Hippocampal formation (tissue), 2 donors: ENCODE measurements around the gene ALOX12.
"Not testable (repeated sequence)": the region's sequence is repeated elsewhere in the genome, so short reads cannot be mapped to it uniquely, and the experiment has no call there.

Experiments used
- DNase-seq, 2 donors: peaks; one replicate each; lab custom pipeline; 2025; lab: John Stamatoyannopoulos, UW

ALOX12 gene

GRCh38 chr17:6995500-6996255 lies at the start of gene ALOX12:
TSS of gene ALOX12 (plus strand) at chr17:6996049. CDS start at chr17:6996118, 69 bp downstream.
- DNase-seq = no peak

DNA sequence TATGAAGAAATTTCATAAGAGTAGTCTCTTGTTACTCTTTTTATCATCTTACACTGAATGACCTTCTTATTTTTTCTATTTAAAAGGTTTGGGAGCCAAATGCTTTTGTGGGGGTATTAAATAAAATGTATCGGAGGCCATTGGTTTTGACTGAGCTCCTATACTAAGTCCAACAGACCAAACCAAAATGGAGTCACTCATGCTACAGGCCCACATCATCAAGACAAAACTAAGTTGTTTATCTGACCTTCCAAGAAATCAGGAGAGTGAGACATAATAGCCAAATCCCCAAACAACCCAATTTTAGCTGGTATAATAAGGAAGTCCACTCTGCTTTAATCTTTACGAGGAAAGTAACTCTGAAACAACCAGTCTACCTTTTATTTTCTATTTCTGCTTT lies 48.1 kb upstream of the ALOX12 start:
- DNase-seq = no peak

GRCh38 chr17:6948562-6948961 lies 47.3 kb upstream of the ALOX12 start:
- no peak for DNase-seq

- no peak for DNase-seq
Measured at GRCh38 chr17:6948976-6949375, 46.9 kb upstream of the ALOX12 start.

- not testable (repeated sequence) for DNase-seq
Measured at GRCh38 chr17:6950938-6951337, 44.9 kb upstream of the ALOX12 start.

- no peak for DNase-seq
Measured at GRCh38 chr17:6953689-6954088, 42.2 kb upstream of the ALOX12 start.

GRCh38 chr17:6959700-6960099 lies 36.1 kb upstream of the ALOX12 start:
- no peak for DNase-seq

DNA sequence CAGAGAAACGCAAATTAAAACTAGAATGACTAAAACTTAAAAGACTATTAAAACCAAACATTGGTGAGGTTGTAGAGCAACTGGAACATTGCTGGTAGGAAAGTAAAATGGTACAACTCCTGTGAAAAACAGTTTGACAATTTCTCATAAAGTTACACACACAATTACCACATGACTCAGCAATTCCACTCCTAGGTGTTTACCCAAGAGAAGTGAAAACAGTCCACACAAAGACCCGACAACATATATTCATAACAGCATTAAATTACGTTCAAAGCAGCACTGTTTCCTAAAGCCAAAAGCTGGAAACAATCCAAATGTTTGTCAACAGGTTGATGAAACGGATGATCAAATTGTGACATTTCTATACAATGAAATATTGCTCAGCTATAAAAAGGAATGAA lies 26.5 kb upstream of the ALOX12 start:
- DNase-seq = no peak

DNA sequence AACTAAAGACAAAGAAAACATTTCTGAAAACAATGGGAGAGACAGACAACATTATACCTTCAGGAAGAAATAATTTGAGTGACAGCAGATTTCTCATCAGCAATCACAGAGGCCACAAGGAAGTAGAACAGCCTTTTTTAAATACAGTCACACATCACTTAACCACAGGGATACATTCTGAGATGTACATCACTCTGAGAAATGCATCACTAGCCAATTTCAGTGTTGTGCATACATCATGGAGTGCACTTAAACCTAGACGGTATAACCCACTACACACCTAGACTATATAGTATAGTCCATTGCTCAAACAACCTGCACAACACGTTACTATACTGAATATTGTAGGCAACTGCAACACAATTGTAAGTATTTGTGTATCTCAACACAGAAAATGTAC lies 24.9 kb upstream of the ALOX12 start:
- no peak for DNase-seq

DNA sequence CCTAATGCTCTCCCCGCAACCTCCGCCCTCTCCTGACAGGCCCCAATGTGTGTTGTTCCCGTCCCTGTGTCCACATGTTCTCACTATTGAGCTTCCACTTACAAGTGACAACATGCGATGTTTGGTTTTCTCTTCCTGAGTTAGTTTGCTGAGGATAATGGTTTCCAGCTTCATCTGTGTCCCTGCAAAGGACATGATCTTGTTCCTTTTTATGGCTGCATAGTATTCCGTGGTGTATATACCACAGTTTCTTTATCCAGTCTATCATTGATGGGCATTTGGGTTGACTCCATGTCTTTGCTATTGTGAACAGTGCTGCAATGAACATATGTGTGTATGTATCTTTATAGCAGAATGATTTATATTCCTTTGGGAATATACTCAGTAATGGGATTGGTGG lies 16.4 kb upstream of the ALOX12 start:
- DNase-seq = not testable (repeated sequence)

GRCh38 chr17:6981426-6981825 lies 14.4 kb upstream of the ALOX12 start:
- DNase-seq = no peak

DNA sequence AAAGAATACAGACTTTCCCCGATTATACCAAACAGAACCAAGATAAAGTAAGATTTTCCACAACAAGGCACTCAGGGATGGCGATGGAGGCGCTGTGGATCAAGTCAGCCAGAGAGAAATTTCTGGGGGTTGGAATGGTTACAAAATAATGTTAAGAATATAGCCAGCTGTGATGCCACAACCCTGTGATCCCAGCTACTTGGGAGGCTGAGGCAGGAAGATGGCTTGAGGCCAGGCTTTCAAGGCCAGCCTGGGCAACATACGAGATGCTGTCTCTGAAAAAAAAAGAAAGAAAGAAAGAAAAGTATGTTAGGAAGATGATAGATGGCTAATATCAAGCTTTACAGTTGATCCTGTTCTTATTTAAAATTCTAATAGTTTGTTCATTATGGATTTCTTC lies 10.6 kb upstream of the ALOX12 start:
- no peak for DNase-seq

GRCh38 chr17:6986676-6987075 lies 9.2 kb upstream of the ALOX12 start:
- no peak for DNase-seq

DNA sequence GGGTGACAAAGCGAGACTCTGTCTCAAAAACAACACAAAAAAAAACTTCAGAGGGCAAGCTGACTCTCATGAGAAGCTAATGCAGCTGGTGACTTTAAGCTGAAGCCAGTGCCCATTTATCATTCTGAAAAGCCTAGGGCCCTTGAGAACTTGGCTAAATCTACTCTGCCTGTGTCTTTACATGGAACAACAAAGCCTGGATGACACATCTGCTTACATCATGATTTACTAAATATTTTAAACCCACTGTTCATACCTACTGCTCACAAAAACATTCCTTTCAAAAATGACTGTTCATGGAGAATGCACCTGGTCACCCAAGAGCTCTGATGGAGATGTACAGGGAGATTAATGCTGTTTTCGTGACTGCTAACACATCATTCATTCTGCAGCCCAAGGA lies 6.1 kb upstream of the ALOX12 start:
- no peak for DNase-seq

GRCh38 chr17:6993613-6994056 lies 2.2 kb upstream of the ALOX12 start:
- DNase-seq = not testable (repeated sequence)

- DNase-seq = no peak
Measured at GRCh38 chr17:6994118-6994598, 1.7 kb upstream of the ALOX12 start.

GRCh38 chr17:6994666-6995256 lies 1.1 kb upstream of the ALOX12 start:
- no peak for DNase-seq

- DNase-seq = no peak
Measured at GRCh38 chr17:6996256-6997011, 585 bp downstream of the ALOX12 start.

DNA sequence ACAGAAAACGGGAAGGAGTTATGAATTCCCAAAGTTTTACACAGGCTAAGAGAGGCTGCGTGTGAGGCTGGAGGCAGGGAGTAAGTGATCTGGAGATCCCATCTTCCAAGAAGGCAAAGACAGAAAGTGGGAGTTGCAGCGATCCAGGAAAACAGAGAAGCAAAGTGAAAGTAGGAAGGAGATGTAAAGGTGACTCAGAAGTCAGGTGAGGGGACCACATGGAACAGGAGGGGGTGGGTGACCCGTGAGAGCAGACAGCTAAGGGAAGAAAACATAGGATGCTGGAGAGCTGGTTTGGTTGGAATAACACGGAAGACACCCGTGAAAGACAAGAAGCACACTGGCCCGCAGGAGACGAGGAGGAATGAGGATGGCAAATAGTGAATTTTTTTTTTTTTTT lies 1.3 kb downstream of the ALOX12 start:
- no peak for DNase-seq

GRCh38 chr17:6998855-6999508 lies 3.1 kb downstream of the ALOX12 start:
- DNase-seq = no peak

GRCh38 chr17:7001318-7001961 lies 5.6 kb downstream of the ALOX12 start:
- DNase-seq = no peak
